Dermis microvascular lymphatic vessel endothelial cell (primary cell): ENCODE measurements around the gene LY9. TPM values are rescaled to one million over a fixed set of nuclear protein-coding genes. Genes with fewer than 3 reads are reported as not detected.
A peak's percentile ranks its signal among the peaks of the same experiment; 100 is the strongest.

Experiments
- DNase-seq, 2 donors: peaks; one replicate each; pipeline versions ENCODE4 v3.0.0 to v3.0.0-alpha.2; 2010; ENCODE audit warnings: low read depth in 2 of 2
- total RNA-seq: library from RNA; depleted of rRNA; stranded (reverse); fragments of >200 nt; gene quantifications from 2 replicates; pipeline ENCODE4 v1.2.1, GENCODE V29; 2014

Gene LY9
- total RNA-seq, 1 donor from 2014 or later: not detected

- no peak for DNase-seq
Observed at GRCh38 chr1:160800645-160801408, 4.9 kb downstream of the LY9 start.

DNA sequence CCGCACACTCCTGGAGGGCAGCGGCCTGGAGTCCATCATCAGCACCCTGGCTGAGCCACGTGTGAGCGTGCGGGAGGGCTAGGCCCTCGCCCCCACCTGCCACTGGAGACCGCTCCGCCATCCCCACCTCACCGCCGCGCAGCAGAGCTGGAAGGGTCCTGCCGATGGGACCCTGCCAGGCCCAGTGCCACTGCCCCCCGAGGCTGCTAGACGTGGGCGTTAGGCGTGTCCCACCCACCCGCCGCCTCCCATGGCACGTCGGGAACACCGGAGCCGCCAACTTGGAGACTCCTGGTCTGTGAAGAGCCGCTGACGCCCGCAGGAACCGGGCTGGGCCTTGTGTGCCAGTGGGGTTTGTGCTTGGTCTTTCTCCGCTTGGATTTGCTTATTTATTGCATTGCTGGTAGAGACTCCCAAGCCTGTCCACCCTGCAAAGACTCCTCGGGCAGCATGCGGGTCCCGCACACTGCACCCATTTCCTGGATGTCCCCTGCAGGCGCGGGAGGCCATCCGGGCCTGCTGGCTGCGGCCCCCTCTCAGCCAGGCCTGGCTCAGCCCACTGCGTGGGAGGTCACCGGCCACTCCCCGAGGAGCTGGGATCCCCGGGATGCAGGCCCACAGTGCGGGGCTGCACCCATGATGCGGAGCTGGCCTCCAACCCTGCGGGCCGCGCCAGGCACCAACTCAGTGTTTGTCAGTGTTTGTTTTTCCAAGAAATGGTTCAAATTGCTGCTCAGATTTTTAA lies 6.0 kb downstream of the LY9 start:
- DNase-seq: no peak

DNA sequence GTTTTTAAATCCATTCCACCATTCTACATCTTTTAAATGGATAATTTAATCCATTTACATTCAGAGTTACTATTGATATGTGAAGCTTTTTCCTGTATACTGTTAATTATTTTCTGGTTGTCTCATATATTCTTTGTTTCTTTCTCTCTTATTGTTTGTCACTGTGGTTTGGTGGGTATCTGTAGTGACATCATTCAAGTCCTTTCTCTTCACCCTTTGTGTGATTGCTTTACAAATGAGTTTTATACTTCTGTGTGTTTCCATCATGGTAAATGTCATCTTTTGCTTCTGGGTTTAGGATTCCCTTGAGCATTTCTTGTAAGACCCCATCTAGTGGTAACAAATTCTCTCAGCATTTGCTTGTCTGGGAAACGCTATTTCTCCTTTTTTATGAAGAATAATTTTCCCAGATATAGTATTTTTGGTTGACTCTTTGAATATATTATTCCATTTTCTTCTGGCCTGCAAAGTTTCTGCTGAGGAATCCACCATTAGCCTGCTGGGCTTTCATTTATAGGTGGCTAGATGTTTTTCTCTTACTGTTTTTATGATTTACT lies 10.2 kb downstream of the LY9 start:
- no peak for DNase-seq

DNA sequence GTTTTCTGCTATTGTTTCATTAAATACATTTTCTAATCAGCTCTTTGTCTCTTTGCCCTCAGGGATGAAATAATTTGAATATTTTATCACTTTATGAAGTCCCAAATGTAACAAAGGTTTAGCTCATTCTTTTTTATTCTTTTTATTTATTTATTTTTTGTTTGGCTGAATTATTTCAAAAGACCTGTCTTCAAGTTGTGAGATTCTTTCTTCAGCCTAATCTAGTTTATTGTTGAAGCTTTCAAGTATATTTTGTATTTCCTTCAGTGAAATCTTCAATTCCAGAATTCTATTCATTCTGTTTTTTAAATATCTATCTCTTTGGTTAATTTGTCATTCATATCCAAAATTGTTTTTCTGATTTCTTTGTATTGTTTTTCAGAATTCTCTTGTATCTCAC lies 10.8 kb downstream of the LY9 start:
- no peak for DNase-seq

- DNase-seq: no peak
Observed at GRCh38 chr1:160807247-160807646, 11.3 kb downstream of the LY9 start.

GRCh38 chr1:160807738-160808137 lies 11.8 kb downstream of the LY9 start:
- no peak for DNase-seq

- no peak for DNase-seq
Observed at GRCh38 chr1:160808289-160808688, 12.3 kb downstream of the LY9 start.

DNA sequence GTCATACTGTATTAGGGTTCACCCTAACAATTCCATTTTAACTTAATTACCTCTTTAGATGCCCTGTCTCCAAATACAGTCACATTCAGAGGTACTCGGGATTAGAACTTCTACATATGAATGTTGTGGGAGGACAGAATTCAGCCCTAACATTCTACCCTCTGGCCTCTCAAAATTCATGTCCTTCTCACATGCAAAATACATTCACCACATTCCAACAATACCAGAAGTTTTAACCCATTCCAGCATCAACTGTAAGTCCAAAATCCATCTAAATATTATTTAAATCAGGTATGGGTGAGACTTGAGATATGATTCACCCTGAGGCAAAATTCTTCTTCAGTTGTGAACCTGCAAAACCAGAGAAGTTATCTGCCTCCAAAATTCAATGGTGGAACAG lies 14.5 kb downstream of the LY9 start:
- no peak for DNase-seq

DNA sequence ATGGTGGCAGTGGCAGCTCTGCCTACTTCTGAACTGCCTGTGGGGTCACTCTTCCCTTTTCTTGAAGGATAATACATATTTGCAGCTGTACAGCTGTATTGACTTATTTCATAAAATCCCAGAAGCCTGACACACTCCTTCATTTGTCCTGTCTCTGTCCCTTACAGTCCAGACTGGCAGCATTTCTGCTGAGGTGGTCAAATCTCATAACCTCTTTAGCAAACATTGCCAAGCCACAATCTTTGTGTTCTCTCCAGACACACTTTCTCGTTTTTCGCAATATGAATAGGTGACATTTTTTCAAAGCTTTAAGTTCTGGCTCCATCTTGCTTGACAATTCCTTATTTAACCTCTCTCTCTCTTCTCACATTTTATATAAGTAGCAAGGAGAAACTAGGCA lies 15.2 kb downstream of the LY9 start:
- no peak for DNase-seq

DNA sequence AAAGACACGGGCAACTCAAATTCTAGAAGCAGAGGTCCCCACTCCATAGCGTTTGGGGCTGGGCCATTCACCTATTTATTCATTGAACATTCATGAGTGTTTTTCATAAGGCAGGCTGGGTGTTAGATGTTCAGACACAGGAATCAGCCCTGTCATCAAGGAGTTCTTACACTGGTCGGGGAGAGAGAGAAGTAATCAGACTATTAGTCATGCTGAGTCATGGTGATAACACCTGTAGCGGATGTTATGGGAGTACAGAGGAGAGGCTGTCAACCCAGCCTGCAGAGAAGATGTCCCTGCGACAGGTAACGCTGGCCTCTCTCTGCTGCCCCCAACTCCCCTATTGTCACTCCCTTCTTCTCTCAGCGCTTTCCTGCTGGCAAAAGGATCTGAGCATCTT lies 17.2 kb downstream of the LY9 start:
- no peak for DNase-seq

GRCh38 chr1:160814316-160814715 lies 18.3 kb downstream of the LY9 start:
- no peak for DNase-seq

DNA sequence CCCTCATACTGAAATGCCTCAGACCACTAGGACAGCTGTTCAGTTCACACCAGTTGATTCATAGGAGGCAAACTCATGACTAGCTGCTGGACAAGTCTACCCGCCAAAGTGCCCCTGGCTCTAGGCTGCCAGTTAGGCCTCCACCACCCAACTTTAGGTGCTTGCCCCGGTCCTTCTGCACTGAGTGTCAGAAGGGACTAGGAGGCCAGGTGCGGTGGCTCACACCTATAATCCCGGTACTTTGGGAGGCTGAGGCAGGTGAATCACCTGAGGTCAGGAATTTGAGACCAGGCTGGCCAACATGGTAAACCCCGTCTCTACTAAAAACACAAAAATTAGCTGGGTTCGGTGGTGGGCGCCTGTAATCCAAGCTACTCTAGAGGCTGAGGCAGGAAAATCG lies 18.9 kb downstream of the LY9 start:
- no peak for DNase-seq

- no peak for DNase-seq
Observed at GRCh38 chr1:160818207-160818937, 22.4 kb downstream of the LY9 start.

GRCh38 chr1:160819186-160819585 lies 23.2 kb downstream of the LY9 start:
- DNase-seq: no peak

DNA sequence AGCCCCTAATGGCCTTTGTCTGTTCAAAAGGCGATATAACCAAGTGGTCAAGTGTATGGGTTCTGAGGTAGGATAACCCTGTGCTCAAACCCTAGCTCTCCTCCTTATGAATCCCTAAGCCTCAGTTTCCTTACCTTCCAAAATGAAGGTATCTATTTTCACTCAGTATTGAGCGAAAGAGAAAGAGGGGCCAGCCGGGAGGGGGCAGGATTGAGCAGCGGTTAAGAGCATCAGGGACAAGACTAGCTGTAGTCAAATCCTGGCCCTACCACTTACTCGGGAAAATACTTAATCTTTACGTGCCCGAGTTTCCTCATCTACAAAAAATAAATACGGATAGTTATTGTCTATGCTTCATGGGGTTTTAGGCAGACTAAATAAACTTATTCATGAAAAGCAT lies 25.7 kb downstream of the LY9 start:
- DNase-seq: no peak

GRCh38 chr1:160823296-160823695 lies 27.3 kb downstream of the LY9 start:
- no peak for DNase-seq

DNA sequence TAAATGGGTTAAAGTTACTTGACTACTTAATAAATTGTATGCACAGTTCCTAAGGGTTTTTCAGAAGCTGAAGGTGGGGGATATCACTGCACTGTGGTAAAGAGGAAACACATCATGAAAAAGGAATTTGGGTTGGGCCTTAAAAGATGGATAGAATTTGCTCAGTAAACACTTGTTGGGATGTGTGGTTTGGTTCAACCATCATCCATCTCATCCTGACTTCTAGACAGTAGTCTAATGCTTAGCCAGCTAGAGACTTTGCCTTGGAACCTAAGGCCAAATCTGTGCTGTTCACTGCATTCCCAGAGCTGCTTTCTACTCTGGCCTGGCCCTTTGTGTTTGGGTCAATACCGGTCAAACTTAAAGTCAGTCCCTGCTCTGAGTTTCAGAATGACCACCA lies 30.6 kb downstream of the LY9 start:
- no peak for DNase-seq

DNA sequence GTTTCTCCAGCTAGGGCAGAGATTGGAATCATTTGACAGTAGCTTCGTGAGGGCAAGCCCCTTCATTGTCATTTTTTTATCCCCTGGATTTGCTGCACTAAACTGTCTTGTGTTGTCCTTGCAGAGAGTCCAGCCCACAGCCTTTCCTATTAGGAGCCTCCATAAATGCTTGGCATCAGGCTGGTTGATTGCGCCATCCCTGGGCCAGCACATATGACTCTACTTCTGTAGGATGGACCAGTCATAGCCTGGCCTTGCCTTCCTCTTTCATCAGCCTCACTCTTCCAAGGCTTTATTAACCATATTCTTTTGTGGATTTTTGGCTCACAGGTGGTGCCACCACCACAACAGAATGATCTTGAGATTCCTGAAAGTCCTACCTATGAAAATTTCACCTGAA lies 31.4 kb downstream of the LY9 start:
- no peak for DNase-seq

DNA sequence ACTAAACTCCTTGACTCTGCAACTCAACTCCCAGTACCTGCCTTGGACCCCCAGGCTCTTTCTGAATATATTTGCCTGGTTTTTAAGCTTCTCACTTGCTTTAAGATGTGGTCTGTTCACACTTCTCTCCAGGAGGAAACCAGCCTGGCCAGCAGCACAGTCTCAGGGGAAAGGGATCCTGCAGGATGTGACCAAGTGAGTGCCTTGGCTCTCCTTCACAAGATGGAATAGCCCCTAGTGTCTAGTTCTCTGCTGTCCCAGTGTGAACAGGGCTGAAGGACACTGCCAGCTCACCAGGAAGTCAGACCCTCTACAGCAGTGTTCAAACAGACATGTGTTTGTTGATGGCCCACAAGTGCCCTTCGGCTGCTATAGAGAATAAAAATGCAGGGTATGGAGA lies 33.8 kb downstream of the LY9 start:
- no peak for DNase-seq

- peak; percentile 22 to 55 for DNase-seq
Observed at GRCh38 chr1:160830321-160831153, 34.6 kb downstream of the LY9 start.

GRCh38 chr1:160834945-160835565 lies 39.1 kb downstream of the LY9 start:
- DNase-seq: peak; percentile 32 to 66
